Measurements from ENCODE around the gene DGKB.

DGKB gene

GRCh38 chr7:14606101-14606500 lies 296.4 kb downstream of the DGKB start:
- Histone ChIP-seq H3K9ac (ENCODE audit: low read length) (no peak overlapping the region), H3K4me2 (ENCODE audit: low read depth, low read length) (no peak overlapping the region), H3K9me3 (replicated peaks; ENCODE audit: insufficient read depth, low read length) (no peaks in the 10 kb centered on the region), H2AFZ (ENCODE audit: low read length) (no peak overlapping the region), H3K4me3 (ENCODE audit: low read length) (no peak overlapping the region), H3K27me3 (replicated peaks; ENCODE audit: insufficient read depth, low read length) (no peaks in the 10 kb centered on the region), H3K27ac (ENCODE audit: low read length) (no peak overlapping the region), H3K79me2 (ENCODE audit: low read length) (no peaks in the 10 kb centered on the region), H3F3A (ENCODE audit: insufficient read depth, low read length) (no peaks in the 10 kb centered on the region), H3K4me1 (ENCODE audit: low read length) (no peaks in the 10 kb centered on the region), H3K9me2 (replicated peaks; ENCODE audit: insufficient read depth, low read length) (no peaks in the 10 kb centered on the region), H3K36me3 (replicated peaks; ENCODE audit: insufficient read depth, low read length) (no peaks in the 10 kb centered on the region), H4K20me1 (ENCODE audit: insufficient read depth, low read length) (no peaks in the 10 kb centered on the region)
- DNase-seq, result no peak
- TF ChIP-seq EZH2phosphoT487 (IDR thresholded peaks at IDR 0.05; ENCODE audit: low read length), result no peak
- no peak for TF ChIP-seq CTCF (IDR thresholded peaks at IDR 0.05; ENCODE audit: low read length)
- TF ChIP-seq EZH2 (optimal IDR thresholded peaks at IDR 0.05; ENCODE audit: low read depth, low read length), result no peak

GRCh38 chr7:14604606-14605005 lies 297.9 kb downstream of the DGKB start:
- Histone ChIP-seq H3K9me3 (replicated peaks; ENCODE audit: insufficient read depth, low read length) (no peaks in the 10 kb centered on the region), H3K27ac (ENCODE audit: low read length) (no peak overlapping the region), H3K27me3 (replicated peaks; ENCODE audit: insufficient read depth, low read length) (no peaks in the 10 kb centered on the region), H3K9ac (ENCODE audit: low read length) (no peak overlapping the region), H3F3A (ENCODE audit: insufficient read depth, low read length) (no peaks in the 10 kb centered on the region), H4K20me1 (ENCODE audit: insufficient read depth, low read length) (no peaks in the 10 kb centered on the region), H3K4me3 (ENCODE audit: low read length) (no peak overlapping the region), H3K36me3 (replicated peaks; ENCODE audit: insufficient read depth, low read length) (no peaks in the 10 kb centered on the region), H3K4me1 (ENCODE audit: low read length) (no peaks in the 10 kb centered on the region), H3K9me2 (replicated peaks; ENCODE audit: insufficient read depth, low read length) (no peaks in the 10 kb centered on the region), H2AFZ (ENCODE audit: low read length) (no peak overlapping the region), H3K79me2 (ENCODE audit: low read length) (no peaks in the 10 kb centered on the region), H3K4me2 (ENCODE audit: low read depth, low read length) (no peak overlapping the region)
- TF ChIP-seq EZH2phosphoT487 (IDR thresholded peaks at IDR 0.05; ENCODE audit: low read length), result no peak
- TF ChIP-seq EZH2 (optimal IDR thresholded peaks at IDR 0.05; ENCODE audit: low read depth, low read length), result no peak
- DNase-seq, result no peak

GRCh38 chr7:14602851-14603250 lies 299.7 kb downstream of the DGKB start:
- no peak for DNase-seq
- H3K9me2 ChIP-seq (replicated peaks; ENCODE audit: insufficient read depth, low read length), result no peaks in the 10 kb centered on the region
- no peaks in the 10 kb centered on the region for H3K9me3 ChIP-seq (replicated peaks; ENCODE audit: insufficient read depth, low read length)

More at GRCh38 chr7:14602851-14603250, 299.7 kb downstream of the DGKB start:
- H3K79me2 ChIP-seq (ENCODE audit: low read length), result no peaks in the 10 kb centered on the region
- no peaks in the 10 kb centered on the region for H3K36me3 ChIP-seq (replicated peaks; ENCODE audit: insufficient read depth, low read length)
- no peak overlapping the region for H3K27ac ChIP-seq (ENCODE audit: low read length)
- H4K20me1 ChIP-seq (ENCODE audit: insufficient read depth, low read length), result no peaks in the 10 kb centered on the region
- H2AFZ ChIP-seq (ENCODE audit: low read length), result no peak overlapping the region
- no peak overlapping the region for H3K4me3 ChIP-seq (ENCODE audit: low read length)
- no peak overlapping the region for H3K9ac ChIP-seq (ENCODE audit: low read length)
- H3F3A ChIP-seq (ENCODE audit: insufficient read depth, low read length), result no peaks in the 10 kb centered on the region
- no peaks in the 10 kb centered on the region for H3K27me3 ChIP-seq (replicated peaks; ENCODE audit: insufficient read depth, low read length)
- no peak overlapping the region for H3K4me2 ChIP-seq (ENCODE audit: low read depth, low read length)
- TF ChIP-seq EZH2phosphoT487 (IDR thresholded peaks at IDR 0.05; ENCODE audit: low read length), result no peak
- no peak for TF ChIP-seq EZH2 (optimal IDR thresholded peaks at IDR 0.05; ENCODE audit: low read depth, low read length)
- TF ChIP-seq CTCF (IDR thresholded peaks at IDR 0.05; ENCODE audit: low read length), result no peak
- no peaks in the 10 kb centered on the region for H3K4me1 ChIP-seq (ENCODE audit: low read length)

Data from MM.1S (cell line).